Measurements from ENCODE around the gene BRINP1. TPM values are rescaled to one million over a fixed set of nuclear protein-coding genes. Genes with fewer than 3 reads are reported as not detected.

The BRINP1 gene
- total RNA-seq, 2 donors from 2014 or later, result 1.8 to 4.3 TPM

GRCh38 chr9:119184265-119184936 is 184.8 kb downstream of the BRINP1 start:
- no peak for ATAC-seq (ENCODE audit: insufficient number of reproducible peaks, low FRiP score, low read depth)

GRCh38 chr9:119181561-119181960 is 187.7 kb downstream of the BRINP1 start:
- TF ChIP-seq CTCF (IDR thresholded peaks at IDR 0.05), result no peak
- Histone ChIP-seq H3K27me3 (replicated peaks; ENCODE audit: insufficient read depth) (no peaks in the 10 kb centered on the region), H3K27ac (no peak overlapping the region), H3K9me3 (no peaks in the 10 kb centered on the region), H3K4me3 (no peak overlapping the region), H3K36me3 (no peaks in the 10 kb centered on the region), H3K4me1 (ENCODE audit: control insufficient read depth in 1 of 2, low read depth in 2 of 2) (no peaks in the 10 kb centered on the region)
- DNase-seq (ENCODE audit: low spot score) (no peak), ATAC-seq (ENCODE audit: insufficient number of reproducible peaks, low FRiP score, low read depth) (no peak)

More at GRCh38 chr9:119184265-119184936, 184.8 kb downstream of the BRINP1 start:
- peaks cover 9% of the 10 kb centered on the region for H3K9me3 ChIP-seq
- H3K27ac ChIP-seq, result no peak overlapping the region
- TF ChIP-seq CTCF (IDR thresholded peaks at IDR 0.05), result no peak
- no peak overlapping the region for H3K4me3 ChIP-seq
- no peaks in the 10 kb centered on the region for H3K4me1 ChIP-seq (ENCODE audit: control insufficient read depth in 1 of 2, low read depth in 2 of 2)
- no peaks in the 10 kb centered on the region for H3K27me3 ChIP-seq (replicated peaks; ENCODE audit: insufficient read depth)
- no peaks in the 10 kb centered on the region for H3K36me3 ChIP-seq
- DNase-seq (ENCODE audit: low spot score), result no peak

GRCh38 chr9:119180897-119181296 is 188.3 kb downstream of the BRINP1 start:
- no peak for ATAC-seq (ENCODE audit: insufficient number of reproducible peaks, low FRiP score, low read depth)

GRCh38 chr9:119179701-119180100 is 189.5 kb downstream of the BRINP1 start:
- no peak overlapping the region for H3K27ac ChIP-seq
- H3K4me3 ChIP-seq, result no peak overlapping the region
- no peak for TF ChIP-seq CTCF (IDR thresholded peaks at IDR 0.05)
- no peaks in the 10 kb centered on the region for H3K27me3 ChIP-seq (replicated peaks; ENCODE audit: insufficient read depth)
- no peak for DNase-seq (ENCODE audit: low spot score)
- H3K4me1 ChIP-seq (ENCODE audit: control insufficient read depth in 1 of 2, low read depth in 2 of 2), result no peaks in the 10 kb centered on the region
- no peaks in the 10 kb centered on the region for H3K9me3 ChIP-seq
- ATAC-seq (ENCODE audit: insufficient number of reproducible peaks, low FRiP score, low read depth), result no peak
- H3K36me3 ChIP-seq, result no peaks in the 10 kb centered on the region

More at GRCh38 chr9:119180897-119181296, 188.3 kb downstream of the BRINP1 start:
- no peak for TF ChIP-seq CTCF (IDR thresholded peaks at IDR 0.05)
- no peak for DNase-seq (ENCODE audit: low spot score)
- Histone ChIP-seq H3K4me1 (ENCODE audit: control insufficient read depth in 1 of 2, low read depth in 2 of 2) (no peaks in the 10 kb centered on the region), H3K36me3 (no peaks in the 10 kb centered on the region), H3K27ac (no peak overlapping the region), H3K9me3 (no peaks in the 10 kb centered on the region), H3K4me3 (no peak overlapping the region), H3K27me3 (replicated peaks; ENCODE audit: insufficient read depth) (no peaks in the 10 kb centered on the region)

- Histone ChIP-seq H3K4me3 (no peak overlapping the region), H3K27ac (no peak overlapping the region), H3K27me3 (replicated peaks; ENCODE audit: insufficient read depth) (no peaks in the 10 kb centered on the region), H3K9me3 (no peaks in the 10 kb centered on the region), H3K4me1 (ENCODE audit: control insufficient read depth in 1 of 2, low read depth in 2 of 2) (no peaks in the 10 kb centered on the region), H3K36me3 (no peaks in the 10 kb centered on the region)
- ATAC-seq (ENCODE audit: insufficient number of reproducible peaks, low FRiP score, low read depth), result no peak
- DNase-seq (ENCODE audit: low spot score), result no peak
- TF ChIP-seq CTCF (IDR thresholded peaks at IDR 0.05), result no peak
Observed at GRCh38 chr9:119177196-119177595, 192.0 kb downstream of the BRINP1 start.

All from thoracic aorta (tissue), 2 donors.